ENCODE results near the gene ZBTB38. TPM values are rescaled to one million over a fixed set of nuclear protein-coding genes. Genes with fewer than 3 reads are reported as not detected.

The ZBTB38 gene
- total and polyA plus RNA-seq, 3 donors from 2014 or later, result 66.7 to 167 (median 131) TPM

DNA sequence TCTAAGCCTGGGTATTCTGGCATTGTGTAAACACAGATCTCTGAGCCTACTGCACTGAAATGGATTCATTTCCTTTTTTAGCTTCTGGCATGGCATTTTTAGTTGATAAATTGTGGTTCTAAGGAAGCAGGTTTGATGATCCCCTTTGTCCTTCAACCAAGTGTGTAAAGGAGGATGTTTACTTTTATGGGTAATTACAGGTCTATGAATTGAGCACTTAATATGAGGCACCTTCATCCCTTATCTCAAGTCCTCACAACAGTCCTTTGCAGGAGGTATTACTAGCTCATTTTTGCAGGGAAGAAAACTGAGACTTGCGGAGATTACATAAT, 30.8 kb upstream of the ZBTB38 start:
- Histone ChIP-seq H3K4me3 (no peak overlapping the region), H3K9me3 (no peaks in the 10 kb centered on the region), H3K36me3 (ENCODE audit: low read depth, missing control alignments) (no peaks in the 10 kb centered on the region), H3K27ac (no peak overlapping the region), H3K27me3 (no peaks in the 10 kb centered on the region), H3K4me1 (no peaks in the 10 kb centered on the region)
- DNase-seq, result no peak
- intact Hi-C loops (cut with DNase I; ENCODE audit: low total_unique reads), result no loop called here
- TF ChIP-seq POLR2A (IDR thresholded peaks at IDR 0.05), result no peak
- TF ChIP-seq, protein P1, sequence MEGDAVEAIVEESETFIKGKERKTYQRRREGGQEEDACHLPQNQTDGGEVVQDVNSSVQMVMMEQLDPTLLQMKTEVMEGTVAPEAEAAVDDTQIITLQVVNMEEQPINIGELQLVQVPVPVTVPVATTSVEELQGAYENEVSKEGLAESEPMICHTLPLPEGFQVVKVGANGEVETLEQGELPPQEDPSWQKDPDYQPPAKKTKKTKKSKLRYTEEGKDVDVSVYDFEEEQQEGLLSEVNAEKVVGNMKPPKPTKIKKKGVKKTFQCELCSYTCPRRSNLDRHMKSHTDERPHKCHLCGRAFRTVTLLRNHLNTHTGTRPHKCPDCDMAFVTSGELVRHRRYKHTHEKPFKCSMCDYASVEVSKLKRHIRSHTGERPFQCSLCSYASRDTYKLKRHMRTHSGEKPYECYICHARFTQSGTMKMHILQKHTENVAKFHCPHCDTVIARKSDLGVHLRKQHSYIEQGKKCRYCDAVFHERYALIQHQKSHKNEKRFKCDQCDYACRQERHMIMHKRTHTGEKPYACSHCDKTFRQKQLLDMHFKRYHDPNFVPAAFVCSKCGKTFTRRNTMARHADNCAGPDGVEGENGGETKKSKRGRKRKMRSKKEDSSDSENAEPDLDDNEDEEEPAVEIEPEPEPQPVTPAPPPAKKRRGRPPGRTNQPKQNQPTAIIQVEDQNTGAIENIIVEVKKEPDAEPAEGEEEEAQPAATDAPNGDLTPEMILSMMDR (IDR thresholded peaks at IDR 0.05), result no peak
- 95 to 100% methylated on average over 1 of the region's 1 CpG for WGBS, 2 donors

DNA sequence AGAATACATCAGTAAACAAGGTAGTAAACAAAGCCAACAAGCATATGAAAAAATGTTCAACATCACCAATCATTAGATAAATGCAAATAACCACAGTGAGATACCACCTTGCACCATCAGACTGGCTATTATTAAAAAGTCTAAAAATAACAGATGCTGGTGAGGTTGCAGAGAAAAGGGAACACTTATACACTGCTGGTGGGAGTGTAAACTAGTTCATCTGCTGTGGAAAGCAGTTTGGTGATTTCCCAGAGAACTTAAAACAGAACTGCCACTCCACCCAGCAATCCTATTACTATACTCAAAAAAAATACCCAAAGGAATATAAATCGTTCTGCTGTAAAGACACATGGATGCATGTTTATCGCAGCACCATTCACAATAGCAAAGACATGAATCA, 30.3 kb upstream of the ZBTB38 start:
- Histone ChIP-seq H3K4me3 (no peak overlapping the region), H3K9me3 (no peaks in the 10 kb centered on the region), H3K27me3 (no peaks in the 10 kb centered on the region), H3K36me3 (ENCODE audit: low read depth, missing control alignments) (no peaks in the 10 kb centered on the region), H3K4me1 (no peaks in the 10 kb centered on the region), H3K27ac (no peak overlapping the region)
- intact Hi-C loops (cut with DNase I; ENCODE audit: low total_unique reads), result no loop called here
- 92 to 100% methylated on average over 2 of the region's 2 CpGs for WGBS, 2 donors
- TF ChIP-seq, protein P1 (IDR thresholded peaks at IDR 0.05), result no peak
- no peak for TF ChIP-seq POLR2A (IDR thresholded peaks at IDR 0.05)
- no peak for DNase-seq

DNA sequence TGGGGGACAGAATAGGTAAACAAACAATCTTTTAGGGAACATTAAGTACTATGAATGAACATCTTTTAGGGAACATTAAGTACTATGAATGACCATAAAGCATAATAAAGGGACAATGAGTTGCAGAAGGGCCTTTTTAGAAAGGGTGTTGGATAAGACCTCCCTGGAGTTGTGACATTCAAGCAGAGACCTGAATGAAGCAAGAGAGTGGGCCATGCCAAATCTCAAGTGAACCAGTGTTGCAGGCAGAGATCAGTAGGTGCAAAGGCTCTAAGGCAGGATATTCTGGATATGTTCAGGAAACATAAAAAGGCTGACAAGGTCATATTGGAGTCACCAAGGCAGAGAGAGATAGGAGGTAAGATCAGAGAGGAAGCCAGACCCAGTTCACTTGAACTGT, 29.4 kb upstream of the ZBTB38 start:
- H3K36me3 ChIP-seq (ENCODE audit: low read depth, missing control alignments), result no peaks in the 10 kb centered on the region
- TF ChIP-seq, protein P1 (IDR thresholded peaks at IDR 0.05), result no peak
- no peak for TF ChIP-seq POLR2A (IDR thresholded peaks at IDR 0.05)
- DNase-seq, result no peak
- H3K4me3 ChIP-seq, result no peak overlapping the region
- no peaks in the 10 kb centered on the region for H3K4me1 ChIP-seq
- intact Hi-C loops (cut with DNase I; ENCODE audit: low total_unique reads), result no loop called here
- H3K27me3 ChIP-seq, result no peaks in the 10 kb centered on the region
- no peaks in the 10 kb centered on the region for H3K9me3 ChIP-seq
- no peak overlapping the region for H3K27ac ChIP-seq

DNA sequence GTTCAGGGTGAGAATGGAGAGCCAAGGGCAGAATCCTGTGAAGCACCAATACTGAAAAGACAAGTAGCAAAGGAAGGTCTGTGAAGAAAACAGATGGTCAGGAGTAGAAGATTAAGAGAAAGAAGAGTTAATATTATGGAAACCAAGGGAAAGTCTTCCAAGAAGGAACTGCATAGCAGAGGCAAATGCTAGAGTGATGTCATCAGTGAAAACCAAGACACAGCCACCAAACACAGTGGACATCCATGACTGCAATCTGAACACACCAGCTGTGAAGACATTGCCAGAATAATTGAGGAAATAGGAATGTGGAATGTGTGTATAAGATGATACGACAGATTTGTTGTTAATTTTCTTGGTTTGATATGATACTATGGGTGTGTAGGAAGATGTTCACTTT, 26.8 kb upstream of the ZBTB38 start:
- TF ChIP-seq, protein P1 (IDR thresholded peaks at IDR 0.05), result no peak
- 89 to 100% methylated on average over 1 of the region's 1 CpG for WGBS, 2 donors
- Histone ChIP-seq H3K27me3 (no peaks in the 10 kb centered on the region), H3K27ac (no peak overlapping the region), H3K4me1 (no peaks in the 10 kb centered on the region), H3K4me3 (no peak overlapping the region), H3K9me3 (no peaks in the 10 kb centered on the region), H3K36me3 (ENCODE audit: low read depth, missing control alignments) (no peaks in the 10 kb centered on the region)
- intact Hi-C loops (cut with DNase I; ENCODE audit: low total_unique reads), result no loop called here
- no peak for DNase-seq

DNA sequence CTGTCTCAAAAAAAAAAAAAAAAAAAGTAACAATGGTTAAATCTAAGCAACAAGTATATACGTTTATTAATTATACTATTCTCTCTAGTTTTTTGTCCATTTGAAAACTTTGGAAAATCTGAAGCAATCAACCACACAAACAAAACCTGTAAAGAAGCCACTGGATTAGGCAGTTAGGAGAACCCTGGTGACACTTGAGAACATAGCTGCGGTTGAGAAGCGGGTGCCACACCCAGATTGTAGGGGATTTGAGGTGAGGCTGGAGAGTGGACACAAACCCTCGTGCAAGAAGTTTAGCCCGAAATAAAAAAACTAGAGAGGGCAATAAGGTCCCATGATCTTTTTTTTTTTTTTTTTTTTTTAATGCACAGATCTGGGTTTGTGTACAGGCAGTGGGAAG, 25.9 kb upstream of the ZBTB38 start:
- no peak for TF ChIP-seq POLR2A (IDR thresholded peaks at IDR 0.05)
- DNase-seq, result no peak
- Histone ChIP-seq H3K4me3 (no peak overlapping the region), H3K4me1 (no peaks in the 10 kb centered on the region), H3K9me3 (no peaks in the 10 kb centered on the region), H3K27me3 (no peaks in the 10 kb centered on the region), H3K36me3 (ENCODE audit: low read depth, missing control alignments) (no peaks in the 10 kb centered on the region), H3K27ac (no peak overlapping the region)
- 86 to 91% methylated on average over 5 of the region's 5 CpGs for WGBS, 2 donors
- intact Hi-C loops (cut with DNase I; ENCODE audit: low total_unique reads), result no loop called here
